Esophagus muscularis mucosa (tissue), 4 donors: ENCODE data around the gene SETD1A.
"Not testable (repeated sequence)": the region's sequence is repeated elsewhere in the genome, so short reads cannot be mapped to it uniquely, and the experiment has no call there.

Experiments used
- EP300 ChIP-seq: sonication (generic); formaldehyde crosslinking; IDR thresholded peaks from one replicate; pipeline ENCODE4 v1.6.1; 2017; ENCODE audit warnings: antibody characterized with exemption
- POLR2AphosphoS5 ChIP-seq, 2 donors: sonication (generic); formaldehyde crosslinking; IDR thresholded peaks; one replicate each; pipeline ENCODE4 v1.6.1; 2017; ENCODE audit warnings: antibody characterized with exemption in 2 of 2
- TF ChIP-seq, protein P1 (sequence below), 3 experiments: fragments of 200-600 bp in 2 of 3; fragments of 450-650 bp in 1 of 3; sonication (generic) in 2 of 3; IDR thresholded peaks; one replicate each; pipeline ENCODE4 v1.5.1; 2017 to 2019; ENCODE audit warnings: antibody characterized with exemption in 3 of 3, mild to moderate bottlenecking in 2 of 3, moderate library complexity in 1 of 3

DNA sequence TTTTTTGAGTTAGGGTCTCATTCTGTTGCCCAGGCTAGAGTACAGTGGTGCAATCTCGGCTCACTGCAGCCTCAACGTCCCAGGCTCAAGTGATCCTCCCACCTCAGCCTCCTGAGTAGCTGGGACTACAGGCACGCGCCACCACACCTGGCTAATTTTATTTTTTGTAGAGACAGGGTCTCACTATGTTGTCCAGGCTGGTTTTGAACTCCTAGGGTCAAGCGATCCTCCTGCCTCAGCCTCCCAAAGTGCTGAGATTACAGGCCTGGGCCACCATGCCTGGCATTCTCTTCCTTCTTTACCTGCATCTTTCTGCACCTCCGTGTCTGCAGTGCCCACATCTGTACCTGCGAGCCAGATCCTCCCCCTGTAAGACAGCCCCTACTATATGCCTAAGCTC is 54.3 kb downstream of the SETD1A start:
- TF ChIP-seq, protein P1, sequence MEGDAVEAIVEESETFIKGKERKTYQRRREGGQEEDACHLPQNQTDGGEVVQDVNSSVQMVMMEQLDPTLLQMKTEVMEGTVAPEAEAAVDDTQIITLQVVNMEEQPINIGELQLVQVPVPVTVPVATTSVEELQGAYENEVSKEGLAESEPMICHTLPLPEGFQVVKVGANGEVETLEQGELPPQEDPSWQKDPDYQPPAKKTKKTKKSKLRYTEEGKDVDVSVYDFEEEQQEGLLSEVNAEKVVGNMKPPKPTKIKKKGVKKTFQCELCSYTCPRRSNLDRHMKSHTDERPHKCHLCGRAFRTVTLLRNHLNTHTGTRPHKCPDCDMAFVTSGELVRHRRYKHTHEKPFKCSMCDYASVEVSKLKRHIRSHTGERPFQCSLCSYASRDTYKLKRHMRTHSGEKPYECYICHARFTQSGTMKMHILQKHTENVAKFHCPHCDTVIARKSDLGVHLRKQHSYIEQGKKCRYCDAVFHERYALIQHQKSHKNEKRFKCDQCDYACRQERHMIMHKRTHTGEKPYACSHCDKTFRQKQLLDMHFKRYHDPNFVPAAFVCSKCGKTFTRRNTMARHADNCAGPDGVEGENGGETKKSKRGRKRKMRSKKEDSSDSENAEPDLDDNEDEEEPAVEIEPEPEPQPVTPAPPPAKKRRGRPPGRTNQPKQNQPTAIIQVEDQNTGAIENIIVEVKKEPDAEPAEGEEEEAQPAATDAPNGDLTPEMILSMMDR (IDR thresholded peaks at IDR 0.05), result not testable (repeated sequence)
- not testable (repeated sequence) for TF ChIP-seq EP300; POLR2AphosphoS5 (IDR thresholded peaks at IDR 0.05)
